ENCODE measurements around the gene POLR1B.
"Not testable (repeated sequence)": the region's sequence is repeated elsewhere in the genome, so short reads cannot be mapped to it uniquely, and the experiment has no call there.

POLR1B gene

GRCh38 chr2:112604952-112605351 lies 62.7 kb downstream of the POLR1B start:
- DNase-seq: no peak

- no peak for DNase-seq
Observed at GRCh38 chr2:112605926-112606325, 63.7 kb downstream of the POLR1B start.

- no peak for DNase-seq
Observed at GRCh38 chr2:112606547-112606946, 64.3 kb downstream of the POLR1B start.

GRCh38 chr2:112607680-112608438 lies 65.6 kb downstream of the POLR1B start:
- DNase-seq: no peak

GRCh38 chr2:112609320-112609719 lies 67.1 kb downstream of the POLR1B start:
- not testable (repeated sequence) for DNase-seq

GRCh38 chr2:112612283-112612682 lies 70.0 kb downstream of the POLR1B start:
- not testable (repeated sequence) for DNase-seq

- DNase-seq: no peak
Observed at GRCh38 chr2:112614201-112614840, 72.1 kb downstream of the POLR1B start.

GRCh38 chr2:112615051-112615450 lies 72.8 kb downstream of the POLR1B start:
- no peak for DNase-seq

- not testable (repeated sequence) for DNase-seq
Observed at GRCh38 chr2:112615798-112616197, 73.5 kb downstream of the POLR1B start.

GRCh38 chr2:112618383-112618782 lies 76.1 kb downstream of the POLR1B start:
- DNase-seq: no peak

- no peak for DNase-seq
Observed at GRCh38 chr2:112621790-112622527, 79.7 kb downstream of the POLR1B start.

GRCh38 chr2:112622528-112622849 lies 80.2 kb downstream of the POLR1B start:
- no peak for DNase-seq

- DNase-seq: peak; percentile 68 to 74
Observed at GRCh38 chr2:112623913-112624777, 81.9 kb downstream of the POLR1B start.

GRCh38 chr2:112625474-112626114 lies 83.3 kb downstream of the POLR1B start:
- no peak for DNase-seq

- DNase-seq: peak; percentile 68 to 70
Observed at GRCh38 chr2:112626604-112627059, 84.4 kb downstream of the POLR1B start.
